MM.1S (cell line): ENCODE data around the gene WNK1.

Source experiments
- DNase-seq: peaks from one replicate; pipeline ENCODE4 v3.0.0-alpha.2; 2015
- H2AFZ ChIP-seq: fragments of 300-600 bp; sonication (generic); 2 replicates; pipeline ENCODE4 v1.6.0; 2016; ENCODE audit warnings: antibody characterized with exemption, low read length
- H3F3A ChIP-seq: fragments of 300-600 bp; sonication (generic); 2 replicates; pipeline ENCODE4 v1.6.1; 2016; ENCODE audit warnings: mild to moderate bottlenecking, antibody characterized with exemption, low read length, moderate library complexity, mixed read lengths; ENCODE audit not compliant: insufficient read depth
- H3K27ac ChIP-seq: fragments of 300-600 bp; sonication (generic); 2 replicates; pipeline ENCODE4 v1.5.1; 2016; ENCODE audit warnings: mild to moderate bottlenecking, low read length
- H3K27me3 ChIP-seq: fragments of 300-600 bp; sonication (generic); replicated peaks from 2 replicates; pipeline ENCODE4 v1.6.0; 2016; ENCODE audit warnings: low read length; ENCODE audit not compliant: insufficient read depth
- H3K36me3 ChIP-seq: fragments of 300-600 bp; sonication (generic); replicated peaks from 2 replicates; pipeline ENCODE4 v1.6.1; 2016; ENCODE audit warnings: mild to moderate bottlenecking, low read length, mixed read lengths; ENCODE audit not compliant: insufficient read depth
- H3K4me1 ChIP-seq: fragments of 300-600 bp; sonication (generic); 2 replicates; pipeline ENCODE4 v1.6.1; 2016; ENCODE audit warnings: low read length, mixed read lengths
- H3K4me2 ChIP-seq: fragments of 300-600 bp; sonication (generic); 2 replicates; pipeline ENCODE4 v1.6.0; 2016; ENCODE audit warnings: low read depth, low read length
- H3K4me3 ChIP-seq: fragments of 300-600 bp; sonication (generic); 2 replicates; pipeline ENCODE4 v1.5.1; 2016; ENCODE audit warnings: low read length, mixed read lengths
- H3K79me2 ChIP-seq: fragments of 300-600 bp; sonication (generic); 2 replicates; pipeline ENCODE4 v1.6.1; 2016; ENCODE audit warnings: mixed run types, low read length, mixed read lengths
- H3K9ac ChIP-seq: fragments of 300-600 bp; sonication (generic); 2 replicates; pipeline ENCODE4 v1.6.1; 2016; ENCODE audit warnings: low read length, mixed read lengths
- H3K9me2 ChIP-seq: fragments of 300-600 bp; sonication (generic); replicated peaks from 2 replicates; pipeline ENCODE4 v1.6.1; 2016; ENCODE audit warnings: mild to moderate bottlenecking, low read length, mixed read lengths; ENCODE audit not compliant: insufficient read depth
- H3K9me3 ChIP-seq: fragments of 300-600 bp; sonication (generic); replicated peaks from 2 replicates; pipeline ENCODE4 v1.6.1; 2016; ENCODE audit warnings: mild to moderate bottlenecking, low read length, mixed read lengths; ENCODE audit not compliant: insufficient read depth
- H4K20me1 ChIP-seq: fragments of 300-600 bp; sonication (generic); 2 replicates; pipeline ENCODE4 v1.6.1; 2016; ENCODE audit warnings: mild to moderate bottlenecking, low read length, moderate library complexity, mixed read lengths; ENCODE audit not compliant: insufficient read depth
- CTCF ChIP-seq: fragments of 300-600 bp; sonication (generic); IDR thresholded peaks from 2 replicates; pipeline ENCODE4 v1.5.1; 2016; ENCODE audit warnings: antibody characterized with exemption, low read length, mixed read lengths
- EZH2 ChIP-seq: fragments of 300-600 bp; sonication (generic); optimal IDR thresholded peaks from 2 replicates; pipeline ENCODE3; 2017; ENCODE audit warnings: low read depth, mild to moderate bottlenecking, antibody characterized with exemption, low read length, mixed read lengths
- EZH2phosphoT487 ChIP-seq: fragments of 300-600 bp; sonication (generic); IDR thresholded peaks from 2 replicates; pipeline ENCODE4 v1.6.1; 2018; ENCODE audit warnings: antibody characterized with exemption, low read length

Gene WNK1

DNA sequence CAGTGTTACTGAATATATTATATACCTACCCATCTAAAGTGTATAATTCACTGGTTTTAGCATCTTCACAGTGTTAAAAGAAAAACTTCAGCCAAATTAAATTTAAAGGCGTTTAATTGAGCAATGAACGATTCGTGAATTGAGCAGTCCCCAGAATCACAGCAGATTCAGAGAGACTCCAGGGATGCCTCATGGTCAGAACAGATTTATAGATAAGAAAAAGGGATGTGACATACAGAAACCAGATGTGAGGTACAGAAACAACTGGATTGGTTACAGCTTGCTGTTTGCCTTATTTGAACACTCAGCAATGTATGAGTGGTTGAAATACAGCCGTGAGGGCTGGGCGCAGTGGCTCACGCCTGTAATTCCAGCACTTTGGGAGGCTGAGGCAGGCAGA is 84.6 kb downstream of the WNK1 start:
- TF ChIP-seq EZH2 (no peak), CTCF (no peak), EZH2phosphoT487 (no peak)
- H3K79me2 ChIP-seq = peaks cover 21% of the 10 kb centered on the region
- no peaks in the 10 kb centered on the region for H3F3A ChIP-seq

DNA sequence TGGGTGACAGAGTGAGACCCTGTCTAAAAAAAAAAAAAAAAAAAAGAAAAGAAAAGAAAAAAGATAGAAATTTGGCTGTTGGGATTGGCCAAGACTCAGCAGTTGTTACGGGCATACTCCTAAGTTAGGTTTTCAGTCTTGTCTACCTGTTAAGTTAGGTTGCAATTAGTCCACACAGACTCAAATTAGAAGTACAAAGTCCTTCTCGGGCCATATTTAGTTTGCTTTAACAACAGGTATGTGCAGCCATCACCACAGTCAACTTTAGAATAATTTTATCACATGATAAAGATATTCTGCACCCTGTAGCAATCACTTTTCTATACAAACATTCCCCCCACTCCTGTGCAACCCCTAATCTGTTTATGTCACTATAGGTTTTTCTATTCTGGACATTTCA is 85.2 kb downstream of the WNK1 start:
- no peak for DNase-seq
- H3F3A ChIP-seq = no peaks in the 10 kb centered on the region
- no peaks in the 10 kb centered on the region for H3K27me3 ChIP-seq
- no peaks in the 10 kb centered on the region for H3K4me1 ChIP-seq
- no peak overlapping the region for H3K4me3 ChIP-seq
- no peaks in the 10 kb centered on the region for H3K36me3 ChIP-seq
- H3K27ac ChIP-seq = no peak overlapping the region
- H4K20me1 ChIP-seq = no peaks in the 10 kb centered on the region
- peaks cover 20% of the 10 kb centered on the region for H3K79me2 ChIP-seq
- H3K9me3 ChIP-seq = no peaks in the 10 kb centered on the region
- no peak for TF ChIP-seq CTCF
- TF ChIP-seq EZH2phosphoT487 = no peak
- no peak for TF ChIP-seq EZH2
- no peak overlapping the region for H3K4me2 ChIP-seq
- H3K9me2 ChIP-seq = no peaks in the 10 kb centered on the region
- H2AFZ ChIP-seq = no peak overlapping the region
- H3K9ac ChIP-seq = no peak overlapping the region

More for the DNA sequence above, 84.6 kb downstream of the WNK1 start:
- H4K20me1 ChIP-seq = no peaks in the 10 kb centered on the region
- H3K9me3 ChIP-seq = no peaks in the 10 kb centered on the region
- no peaks in the 10 kb centered on the region for H3K9me2 ChIP-seq
- no peak for DNase-seq
- H3K36me3 ChIP-seq = no peaks in the 10 kb centered on the region
- no peak overlapping the region for H3K4me3 ChIP-seq
- H3K9ac ChIP-seq = no peak overlapping the region
- no peak overlapping the region for H3K27ac ChIP-seq
- no peaks in the 10 kb centered on the region for H3K27me3 ChIP-seq
- H3K4me2 ChIP-seq = no peak overlapping the region
- no peaks in the 10 kb centered on the region for H3K4me1 ChIP-seq
- no peak overlapping the region for H2AFZ ChIP-seq

- TF ChIP-seq EZH2 = no peak
- no peak for TF ChIP-seq EZH2phosphoT487
- no peak for TF ChIP-seq CTCF
- no peaks in the 10 kb centered on the region for H3K9me3 ChIP-seq
- no peak overlapping the region for H3K4me2 ChIP-seq
- H3K27me3 ChIP-seq = no peaks in the 10 kb centered on the region
- no peak for DNase-seq
- H3K4me3 ChIP-seq = no peak overlapping the region
- no peaks in the 10 kb centered on the region for H3K9me2 ChIP-seq
- no peaks in the 10 kb centered on the region; the same call in none of the 2 replicates for H3F3A ChIP-seq
- H3K79me2 ChIP-seq = peaks cover 16% of the 10 kb centered on the region
- no peaks in the 10 kb centered on the region for H3K4me1 ChIP-seq
- H2AFZ ChIP-seq = no peak overlapping the region
- H3K36me3 ChIP-seq = no peaks in the 10 kb centered on the region
- no peak overlapping the region for H3K27ac ChIP-seq
- no peaks in the 10 kb centered on the region for H4K20me1 ChIP-seq
- H3K9ac ChIP-seq = no peak overlapping the region
Observed at GRCh38 chr12:843609-844008, 91.2 kb downstream of the WNK1 start.
